ENCODE data around the gene TFAP2C.
"Not testable (repeated sequence)": the region's sequence is repeated elsewhere in the genome, so short reads cannot be mapped to it uniquely, and the experiment has no call there.

Gene TFAP2C

GRCh38 chr20:56610098-56610497, 19.0 kb upstream of the TFAP2C start:
- TF ChIP-seq, protein P1, sequence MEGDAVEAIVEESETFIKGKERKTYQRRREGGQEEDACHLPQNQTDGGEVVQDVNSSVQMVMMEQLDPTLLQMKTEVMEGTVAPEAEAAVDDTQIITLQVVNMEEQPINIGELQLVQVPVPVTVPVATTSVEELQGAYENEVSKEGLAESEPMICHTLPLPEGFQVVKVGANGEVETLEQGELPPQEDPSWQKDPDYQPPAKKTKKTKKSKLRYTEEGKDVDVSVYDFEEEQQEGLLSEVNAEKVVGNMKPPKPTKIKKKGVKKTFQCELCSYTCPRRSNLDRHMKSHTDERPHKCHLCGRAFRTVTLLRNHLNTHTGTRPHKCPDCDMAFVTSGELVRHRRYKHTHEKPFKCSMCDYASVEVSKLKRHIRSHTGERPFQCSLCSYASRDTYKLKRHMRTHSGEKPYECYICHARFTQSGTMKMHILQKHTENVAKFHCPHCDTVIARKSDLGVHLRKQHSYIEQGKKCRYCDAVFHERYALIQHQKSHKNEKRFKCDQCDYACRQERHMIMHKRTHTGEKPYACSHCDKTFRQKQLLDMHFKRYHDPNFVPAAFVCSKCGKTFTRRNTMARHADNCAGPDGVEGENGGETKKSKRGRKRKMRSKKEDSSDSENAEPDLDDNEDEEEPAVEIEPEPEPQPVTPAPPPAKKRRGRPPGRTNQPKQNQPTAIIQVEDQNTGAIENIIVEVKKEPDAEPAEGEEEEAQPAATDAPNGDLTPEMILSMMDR (conservative IDR thresholded peaks at IDR 0.05; ENCODE audit: low read depth, low read length), result no peak
- DNase-seq (ENCODE audit: low read depth), result no peak

GRCh38 chr20:56614196-56614595, 14.9 kb upstream of the TFAP2C start:
- H3K4me3 ChIP-seq (ENCODE audit: low read depth, low read length), result no peak overlapping the region
- no peak for DNase-seq (ENCODE audit: low read depth)
- TF ChIP-seq, protein P1 (conservative IDR thresholded peaks at IDR 0.05; ENCODE audit: low read depth, low read length), result no peak

More at GRCh38 chr20:56610098-56610497, 19.0 kb upstream of the TFAP2C start:
- H3K4me3 ChIP-seq (ENCODE audit: low read depth, low read length), result no peak overlapping the region

- no peak overlapping the region for H3K4me3 ChIP-seq (ENCODE audit: low read depth, low read length)
- no peak for DNase-seq (ENCODE audit: low read depth)
- TF ChIP-seq, protein P1 (conservative IDR thresholded peaks at IDR 0.05; ENCODE audit: low read depth, low read length), result no peak
Observed at GRCh38 chr20:56616716-56617115, 12.4 kb upstream of the TFAP2C start.

DNA sequence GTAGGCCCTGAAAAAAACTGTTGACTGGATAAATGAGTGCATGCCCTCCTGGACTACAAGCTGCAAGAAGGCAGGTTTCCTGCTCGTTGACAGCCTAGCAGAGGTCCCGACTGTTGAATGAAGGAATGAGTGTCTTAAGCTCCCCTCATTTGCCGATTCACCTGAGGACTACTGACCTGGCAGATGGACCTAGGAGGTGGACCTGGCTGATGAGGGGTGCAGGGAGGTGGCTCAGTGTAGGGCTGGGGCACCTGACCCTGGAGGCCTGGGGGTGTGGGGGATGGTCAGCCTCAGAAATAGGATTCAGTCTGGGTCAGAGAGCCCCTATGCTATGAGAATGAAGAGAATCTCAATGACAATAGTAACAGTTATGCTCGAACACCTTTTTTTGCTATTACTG, 11.6 kb upstream of the TFAP2C start:
- H3K4me3 ChIP-seq (ENCODE audit: low read depth, low read length), result no peak overlapping the region
- TF ChIP-seq, protein P1 (conservative IDR thresholded peaks at IDR 0.05; ENCODE audit: low read depth, low read length), result no peak
- DNase-seq (ENCODE audit: low read depth), result no peak

GRCh38 chr20:56621730-56622129, 7.4 kb upstream of the TFAP2C start:
- H3K4me3 ChIP-seq (ENCODE audit: low read depth, low read length), result no peak overlapping the region
- DNase-seq (ENCODE audit: low read depth), result no peak
- TF ChIP-seq, protein P1 (conservative IDR thresholded peaks at IDR 0.05; ENCODE audit: low read depth, low read length), result no peak

DNA sequence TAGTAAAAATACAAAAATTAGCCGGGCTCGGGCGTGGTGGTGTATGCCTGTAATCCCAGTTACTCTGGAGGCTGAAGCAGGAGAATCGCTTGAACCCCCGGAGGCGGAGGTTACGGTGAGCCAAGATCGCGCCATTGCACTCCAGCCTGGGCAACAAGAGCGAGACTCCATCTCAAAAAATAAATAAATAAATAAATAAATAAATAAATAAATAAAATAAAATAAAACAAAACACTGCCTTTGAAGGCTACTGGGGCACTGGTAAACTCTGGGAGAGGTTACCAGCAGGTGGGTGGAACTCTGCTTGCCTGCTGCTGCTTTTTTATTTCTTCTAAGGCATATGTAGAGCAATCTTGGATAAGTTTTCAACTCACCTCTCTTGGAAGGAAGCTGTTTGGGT, 5.2 kb upstream of the TFAP2C start:
- not testable (repeated sequence) for DNase-seq (ENCODE audit: low read depth); H3K4me3 ChIP-seq (ENCODE audit: low read depth, low read length)

DNA sequence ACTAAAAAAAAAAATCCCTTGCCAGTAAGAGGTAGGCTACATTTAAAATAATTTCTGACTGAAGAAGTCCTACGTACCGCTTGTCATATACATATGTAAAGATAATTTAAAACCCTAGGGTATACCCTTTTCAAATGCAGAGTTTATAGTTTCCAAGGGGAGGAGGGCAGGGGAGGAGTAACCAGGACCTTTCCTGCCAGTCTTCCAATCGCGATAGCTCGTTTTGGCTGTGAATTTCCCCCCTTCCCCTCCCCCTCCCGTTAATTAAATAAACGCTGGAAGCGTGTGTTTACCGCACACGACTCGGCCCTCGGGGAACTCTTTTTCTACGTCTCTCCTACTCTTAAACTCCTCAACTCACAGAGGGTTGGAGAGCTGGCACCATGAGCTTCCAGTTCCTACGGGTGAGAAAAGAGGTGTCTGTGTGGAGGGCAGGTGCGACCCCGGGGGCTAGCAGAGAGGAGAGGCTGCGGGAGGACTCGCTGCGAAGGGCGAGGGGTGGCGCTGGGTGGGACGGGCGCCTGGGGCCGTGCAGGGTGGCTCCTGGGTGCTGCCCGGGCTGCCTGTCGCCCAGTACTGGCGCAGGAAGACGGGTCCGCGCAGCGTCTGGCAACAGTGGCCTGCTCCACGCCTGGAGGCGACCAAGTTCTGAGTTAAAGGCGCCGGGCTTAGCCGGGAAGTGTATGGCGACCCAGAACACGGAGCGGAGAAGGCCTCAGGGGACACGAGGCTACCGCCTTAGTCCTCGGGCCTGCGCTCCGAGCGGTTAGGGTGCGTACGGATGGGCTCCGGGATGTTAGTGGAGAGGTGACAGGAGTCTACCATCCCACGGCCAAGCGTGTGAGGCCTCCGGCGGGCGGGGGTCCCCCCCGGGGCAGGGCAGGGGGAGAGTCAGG, 4.1 kb upstream of the TFAP2C start:
- H3K4me3 ChIP-seq (ENCODE audit: low read depth, low read length), result no peak overlapping the region
- TF ChIP-seq, protein P1 (conservative IDR thresholded peaks at IDR 0.05; ENCODE audit: low read depth, low read length), result no peak
- no peak for DNase-seq (ENCODE audit: low read depth)

All from choroid plexus epithelial cell (primary cell).